ENCODE data around the gene C9orf152.
"Not testable (repeated sequence)": the region's sequence is repeated elsewhere in the genome, so short reads cannot be mapped to it uniquely, and the experiment has no call there.

C9orf152 gene

DNA sequence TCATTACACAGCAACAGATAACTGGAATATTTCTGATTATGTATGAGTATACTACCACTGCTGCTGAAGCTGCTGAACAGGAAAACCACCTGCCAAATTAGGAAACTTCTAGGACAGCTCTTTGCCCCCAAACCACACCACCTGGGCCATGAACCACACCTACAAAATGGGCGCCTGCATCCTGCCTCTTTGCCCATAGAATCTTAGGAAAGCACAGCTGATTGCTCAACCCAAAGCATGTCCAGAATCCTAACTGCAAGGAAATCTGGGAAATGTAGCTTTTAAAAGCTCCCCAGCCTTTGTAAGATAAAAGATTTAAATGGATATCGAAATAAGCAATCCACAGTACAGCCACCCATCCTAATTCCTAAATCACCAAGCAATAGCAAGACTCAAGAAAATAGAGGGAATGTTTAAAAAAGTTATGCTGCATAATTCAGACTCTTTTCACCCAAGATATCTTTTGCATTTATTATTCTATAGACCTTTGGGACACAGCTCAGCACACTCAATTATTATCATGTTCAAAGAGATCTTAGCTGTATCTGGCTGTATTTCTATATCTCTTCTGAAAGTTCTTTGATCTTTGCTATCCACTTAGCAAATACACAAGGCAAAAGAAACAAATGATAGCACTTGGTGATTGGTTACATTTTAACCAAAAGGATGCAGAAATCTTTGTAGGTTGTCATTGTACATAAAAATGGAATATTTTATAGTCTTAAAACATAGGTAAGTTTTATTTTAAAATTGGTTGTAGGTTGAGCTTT lies 6.8 kb upstream of the C9orf152 start:
- no peak for DNase-seq (ENCODE audit: low read depth)

DNA sequence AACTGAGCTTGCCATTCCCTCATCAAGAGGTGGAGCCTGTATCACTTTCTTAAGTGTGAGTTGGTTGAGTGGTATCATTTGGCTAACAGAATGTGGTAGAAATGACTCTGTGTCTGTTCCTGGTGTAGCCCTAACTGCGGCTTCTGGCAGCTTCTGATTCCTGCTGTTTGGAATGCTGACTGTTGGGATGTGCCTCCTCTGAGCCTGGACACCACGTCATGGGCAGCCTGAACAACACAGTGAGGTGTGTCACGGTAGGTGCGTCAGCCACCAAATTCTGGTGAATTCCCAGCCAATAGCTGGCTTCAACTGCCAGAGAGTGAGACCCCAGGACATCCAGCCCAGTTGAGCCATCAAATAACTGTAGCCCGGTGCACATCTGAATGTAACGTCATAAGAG lies 6.1 kb upstream of the C9orf152 start:
- no peak for DNase-seq (ENCODE audit: low read depth)

DNA sequence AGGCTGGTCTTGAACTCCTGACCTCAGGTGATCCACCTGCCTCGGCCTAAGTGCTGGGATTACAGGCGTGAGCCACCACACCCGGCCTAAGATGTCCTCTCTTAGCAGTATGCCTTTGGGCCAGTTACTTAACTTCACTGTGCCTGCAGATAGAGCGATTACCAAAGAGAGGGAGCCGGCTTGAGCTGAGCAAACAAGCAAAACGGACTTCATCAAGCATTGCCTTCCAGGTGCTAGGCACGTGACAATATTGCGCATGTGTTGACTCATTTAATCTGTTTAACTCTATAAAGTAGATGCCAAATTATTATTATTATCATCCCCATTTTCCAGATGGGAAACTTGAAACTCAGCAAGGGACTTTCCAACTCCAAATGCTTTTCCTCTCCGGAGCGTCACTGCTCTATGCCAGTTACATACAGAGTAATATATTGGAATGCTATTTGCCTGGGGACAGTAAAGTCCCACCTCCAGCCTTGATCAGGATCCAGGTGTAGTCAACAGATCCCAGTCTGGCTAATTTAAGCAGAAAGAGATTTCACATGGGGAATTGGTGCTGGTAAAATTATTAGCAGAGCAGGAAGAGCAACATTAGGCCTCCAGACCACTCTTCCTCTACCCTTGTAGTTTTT lies 5.6 kb upstream of the C9orf152 start:
- DNase-seq (ENCODE audit: low read depth), result no peak

DNA sequence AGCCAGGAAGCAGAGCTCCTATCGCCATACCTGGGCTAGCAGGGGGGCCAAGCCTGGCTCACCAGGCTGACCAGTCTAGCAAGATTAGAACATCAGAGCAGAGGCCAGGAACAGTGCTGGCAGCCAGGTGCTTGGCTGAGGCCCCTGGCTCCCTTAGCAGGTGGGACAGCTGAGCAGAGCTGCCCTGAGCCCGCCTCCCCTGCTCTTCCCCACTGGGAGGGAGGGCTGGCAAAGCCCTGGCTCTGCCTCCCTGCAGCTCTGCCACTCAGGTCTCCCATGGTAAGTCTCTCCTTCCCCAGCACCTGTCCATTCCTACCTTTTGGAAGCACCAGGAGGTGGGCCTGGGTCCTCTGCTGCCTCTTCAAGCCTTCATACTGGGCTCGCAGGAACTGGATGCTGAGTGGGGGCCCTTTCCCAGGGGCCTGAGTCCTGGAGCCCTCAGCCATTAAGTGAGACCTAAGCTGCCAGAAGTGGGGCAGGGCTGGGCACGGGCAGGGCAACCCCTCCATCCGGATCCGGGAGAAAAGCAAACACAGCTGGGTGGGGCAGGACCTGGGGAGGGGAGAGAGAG lies 803 bp downstream of the C9orf152 start:
- DNase-seq (ENCODE audit: low read depth), result no peak

DNA sequence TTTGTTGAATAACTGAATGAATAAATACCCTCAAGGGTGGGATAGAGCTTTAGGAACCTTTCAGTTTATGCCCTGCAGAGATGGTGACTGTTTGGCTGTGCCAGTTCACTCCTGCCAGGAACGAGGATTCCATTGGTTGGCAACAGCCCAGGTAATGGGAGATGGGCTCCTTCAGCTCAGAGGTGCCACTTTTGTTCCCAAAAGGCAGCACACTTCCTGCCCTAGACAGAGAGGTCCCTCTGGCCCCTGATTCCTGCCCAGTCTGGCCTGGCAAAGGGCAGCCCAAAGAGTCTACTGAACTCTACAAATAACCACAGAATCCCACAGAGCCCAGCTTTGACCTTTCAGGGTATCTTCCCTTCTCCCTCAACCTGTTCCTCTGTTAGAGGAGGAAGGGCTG lies 1.6 kb downstream of the C9orf152 start:
- no peak for DNase-seq (ENCODE audit: low read depth)

DNA sequence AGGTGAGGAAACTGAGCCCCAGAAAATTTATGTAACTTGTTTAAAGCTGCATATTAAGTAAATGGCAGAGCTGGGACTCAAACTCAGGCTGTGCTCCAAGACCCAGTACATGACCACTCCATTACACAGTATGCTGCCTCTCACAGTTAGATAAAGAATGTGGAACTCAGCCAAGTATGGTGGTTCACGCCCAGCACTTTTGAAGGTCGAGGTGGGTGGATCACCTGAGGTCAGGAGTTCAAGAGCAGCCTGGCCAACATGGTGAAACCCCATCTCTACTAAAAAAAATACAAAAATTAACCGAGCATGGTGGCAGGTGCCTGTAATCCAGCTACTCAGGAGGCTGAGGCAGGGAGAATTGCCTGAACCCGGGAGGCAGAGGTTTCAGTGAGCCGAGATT lies 2.3 kb downstream of the C9orf152 start:
- not testable (repeated sequence) for DNase-seq (ENCODE audit: low read depth)

DNA sequence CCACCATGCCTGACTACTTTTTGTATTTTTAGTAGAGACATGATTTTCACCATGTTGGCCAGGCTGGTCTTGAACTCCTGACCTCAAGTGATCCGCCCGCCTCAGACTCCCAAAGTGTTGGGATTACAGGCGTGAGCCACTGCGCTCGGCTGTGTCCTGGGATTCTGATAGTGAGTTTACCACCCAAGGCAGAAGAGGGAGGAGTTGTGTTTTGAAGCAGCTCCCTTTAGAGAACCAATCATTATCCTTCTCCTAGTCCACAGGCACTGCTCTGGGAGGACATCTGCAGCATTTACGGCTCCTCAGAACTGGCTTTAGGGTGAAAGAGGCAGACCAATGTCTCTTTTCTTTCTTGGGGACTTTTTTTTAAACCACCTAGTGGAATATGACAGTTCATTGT lies 5.7 kb downstream of the C9orf152 start:
- DNase-seq (ENCODE audit: low read depth), result no peak

DNA sequence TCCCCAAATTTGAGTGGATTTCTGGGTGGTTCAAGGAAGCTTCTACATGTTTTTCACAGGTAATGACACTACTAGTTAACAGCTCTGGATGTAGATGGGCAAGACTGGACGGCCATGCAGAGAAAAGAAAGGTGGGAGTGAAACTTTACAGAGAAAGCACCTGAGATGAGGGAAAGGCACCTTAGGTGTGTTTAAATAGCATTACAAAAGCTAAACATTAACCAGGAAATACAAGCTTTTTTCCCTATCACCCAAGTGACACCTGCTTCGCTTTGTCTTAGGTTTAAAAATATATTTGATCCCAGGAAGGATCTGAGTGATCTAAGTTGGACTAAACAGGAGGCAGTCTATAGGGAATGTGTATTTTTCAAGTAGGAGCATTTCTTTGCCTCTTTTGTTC lies 8.3 kb downstream of the C9orf152 start:
- DNase-seq (ENCODE audit: low read depth), result no peak

DNA sequence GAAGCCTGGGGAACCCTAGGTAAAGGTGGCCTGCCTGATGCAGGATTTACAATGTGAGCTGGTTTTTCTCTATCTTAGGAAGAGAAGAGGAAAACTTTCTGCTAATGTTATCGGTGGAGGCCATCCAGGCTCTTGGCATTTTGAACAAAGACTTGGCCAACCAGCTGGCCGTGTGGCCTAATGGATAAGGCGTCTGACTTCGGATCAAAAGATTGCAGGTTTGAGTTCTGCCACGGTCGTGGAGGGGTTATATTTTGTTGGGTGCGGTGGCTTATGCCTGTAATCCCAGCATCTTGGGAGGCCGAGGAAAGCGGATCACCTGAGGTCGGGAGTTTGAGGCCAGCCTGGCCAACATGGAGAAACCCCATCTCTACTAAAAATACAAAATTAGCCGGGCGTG lies 9.6 kb downstream of the C9orf152 start:
- no peak for DNase-seq (ENCODE audit: low read depth)

DNA sequence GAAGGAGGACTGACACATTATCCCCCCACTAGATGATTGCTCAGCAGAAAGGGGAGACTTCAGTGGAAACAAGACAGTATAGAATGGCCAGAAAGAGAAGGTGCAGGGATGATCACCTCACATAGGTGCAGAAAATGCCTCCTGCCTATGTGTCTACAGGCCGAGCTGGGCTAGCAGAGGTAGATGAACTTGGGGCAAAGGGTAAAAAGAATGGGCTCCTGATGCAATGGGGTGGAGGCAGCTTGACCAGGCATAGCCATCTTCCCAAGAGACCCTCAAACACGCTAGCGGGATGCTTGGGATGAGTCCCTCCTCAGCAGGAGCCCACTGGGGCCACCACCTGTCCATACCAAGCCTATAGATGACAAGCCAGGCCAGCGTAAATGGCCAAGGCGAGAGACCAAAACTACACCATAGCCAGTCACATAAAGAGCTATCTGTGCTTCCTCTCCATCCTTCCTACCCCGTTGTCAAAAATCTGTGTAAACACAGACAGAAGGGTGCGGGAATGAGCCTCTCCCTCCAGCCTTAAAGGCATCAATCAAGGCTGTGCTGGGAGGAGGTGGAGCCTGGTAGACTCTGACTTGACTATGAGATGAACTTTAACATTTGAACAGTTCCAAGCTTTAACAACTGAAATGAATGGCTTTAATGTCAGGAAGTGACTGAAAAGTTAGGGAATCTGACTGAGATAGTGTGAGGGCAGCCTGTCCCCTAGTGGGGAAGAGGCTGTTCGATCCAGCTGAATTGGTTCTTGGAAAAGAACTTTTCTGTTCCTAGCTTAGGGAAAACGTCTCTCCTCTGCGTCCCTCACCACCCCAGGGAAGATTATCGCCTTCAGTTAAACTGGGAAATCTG lies 10.4 kb downstream of the C9orf152 start:
- DNase-seq (ENCODE audit: low read depth), result no peak

DNA sequence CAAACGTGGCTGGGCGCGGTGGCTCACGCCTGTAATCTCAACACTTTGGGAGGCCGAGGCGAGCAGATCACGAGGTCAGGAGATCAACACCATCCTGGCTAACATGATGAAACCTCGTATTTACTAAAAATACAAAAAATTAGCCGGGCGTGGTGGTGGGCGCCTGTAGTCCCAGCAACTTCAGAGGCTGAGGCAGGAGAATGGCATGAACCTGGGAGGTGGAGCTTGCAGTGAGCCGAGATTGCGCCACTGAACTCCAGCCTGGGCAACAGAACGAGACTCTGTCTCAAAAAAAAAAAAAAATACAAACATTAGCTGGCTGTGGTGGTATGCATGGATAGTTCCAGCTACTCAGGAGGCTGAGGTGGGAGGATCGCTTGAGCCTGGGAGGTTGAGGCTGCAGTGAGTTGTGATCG lies 11.9 kb downstream of the C9orf152 start:
- not testable (repeated sequence) for DNase-seq (ENCODE audit: low read depth)

DNA sequence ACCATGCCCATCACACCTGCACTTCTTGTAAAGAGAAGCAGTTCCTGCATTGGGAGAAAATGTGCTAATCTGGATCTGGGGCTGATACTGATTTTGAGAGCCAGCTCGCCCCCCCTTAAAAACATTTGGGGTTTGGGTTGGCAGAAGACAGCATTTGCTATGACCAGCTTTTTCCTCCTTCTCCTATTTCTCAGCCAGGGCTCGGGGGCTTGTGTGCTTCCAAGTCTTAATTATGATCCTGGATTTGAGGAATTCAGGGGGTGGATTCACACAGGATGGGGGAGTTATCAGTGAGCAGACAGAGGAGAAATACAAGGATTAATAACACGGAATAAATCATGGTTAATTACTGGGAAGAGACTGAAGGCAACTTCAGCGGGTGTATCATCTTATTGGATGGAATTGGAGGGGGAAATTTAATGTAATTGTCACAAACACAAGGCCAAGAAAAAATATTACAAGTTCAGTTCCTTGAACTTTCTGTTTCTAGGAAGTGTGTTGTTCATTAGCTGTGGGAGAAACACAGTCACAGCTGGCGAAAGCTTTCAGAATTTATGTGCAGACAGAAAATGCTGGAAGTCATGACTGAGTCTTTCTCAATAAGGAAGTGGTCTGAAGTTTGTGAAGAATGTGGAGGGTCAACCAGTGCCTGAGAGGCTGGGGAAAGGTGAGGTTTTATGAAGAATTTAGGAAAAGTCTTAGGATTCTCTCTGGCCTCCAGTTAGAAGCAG lies 15.3 kb downstream of the C9orf152 start:
- no peak for DNase-seq (ENCODE audit: low read depth)

DNA sequence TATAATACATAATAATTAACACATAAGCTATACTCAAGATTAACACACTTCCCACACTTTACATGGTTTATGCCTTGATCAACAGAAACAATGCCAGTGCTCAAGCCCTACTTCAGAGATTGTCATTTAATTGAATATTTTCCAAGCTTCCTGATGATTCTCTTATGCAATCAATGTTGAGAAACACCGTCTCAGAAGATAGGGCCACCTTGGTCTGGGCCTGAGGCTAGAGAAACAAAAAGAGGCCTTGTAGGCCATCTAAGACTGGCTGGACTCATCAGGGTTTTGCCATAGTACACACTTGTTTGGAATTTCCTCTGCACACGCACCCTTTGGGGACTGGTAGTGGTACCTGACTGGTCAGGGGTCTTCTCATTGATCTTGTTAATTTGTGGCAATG lies 16.3 kb downstream of the C9orf152 start:
- no peak for DNase-seq (ENCODE audit: low read depth)

DNA sequence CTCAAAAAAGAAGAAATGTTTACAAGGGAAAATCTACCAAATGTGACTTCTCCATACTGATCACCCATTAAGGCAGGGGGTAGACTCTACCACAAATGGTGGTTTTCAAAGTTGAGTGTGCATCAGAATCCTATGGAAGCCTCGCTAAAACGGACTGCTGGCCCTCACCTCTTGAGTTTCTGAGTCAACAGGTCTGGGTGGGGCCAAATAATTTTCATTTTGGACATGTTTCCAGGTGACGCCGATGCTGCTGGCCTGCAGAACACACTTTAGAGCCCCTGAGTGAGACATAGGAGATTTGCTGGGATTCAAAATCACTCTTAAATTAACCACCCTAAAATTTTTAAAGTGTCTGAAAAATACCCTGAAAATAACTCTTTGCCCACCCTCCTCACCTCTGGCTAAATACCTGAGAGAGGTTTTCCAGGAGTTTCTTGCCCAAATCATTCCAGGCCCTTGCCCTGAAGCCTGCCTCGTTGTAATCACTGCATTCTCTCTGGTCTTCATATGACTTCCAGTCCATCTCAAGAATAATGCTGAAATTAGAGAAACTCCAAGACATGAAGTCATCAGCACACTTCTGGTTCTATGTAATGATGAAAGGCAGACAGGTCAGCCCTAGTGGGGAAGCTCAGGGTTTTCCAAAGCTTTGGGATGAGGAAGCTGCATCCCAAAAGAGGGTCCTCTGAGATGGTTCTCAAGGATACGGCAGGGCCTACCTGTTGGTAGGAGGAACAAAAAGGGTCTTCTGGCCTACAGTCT lies 18.2 kb downstream of the C9orf152 start:
- no peak for DNase-seq (ENCODE audit: low read depth)

DNA sequence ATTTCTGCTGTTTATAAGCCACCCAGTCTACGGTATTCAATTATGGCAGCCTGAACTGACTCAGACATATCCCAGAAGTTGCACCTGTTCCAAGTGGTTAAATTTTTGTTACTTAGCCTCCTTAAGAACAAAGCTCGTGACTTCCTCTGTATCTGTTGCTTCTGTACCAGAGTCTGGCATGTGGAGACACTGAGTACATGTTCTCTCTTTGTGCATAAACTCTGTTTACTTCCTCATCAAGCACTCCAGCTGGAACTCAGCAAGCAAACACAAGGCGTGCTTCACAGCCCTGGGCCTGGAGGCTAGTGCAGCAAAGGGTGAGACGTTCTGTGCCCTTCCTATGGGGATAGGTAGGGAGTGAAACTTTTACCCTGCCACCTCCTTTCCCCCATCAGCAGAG lies 19.0 kb downstream of the C9orf152 start:
- no peak for DNase-seq (ENCODE audit: low read depth)

DNA sequence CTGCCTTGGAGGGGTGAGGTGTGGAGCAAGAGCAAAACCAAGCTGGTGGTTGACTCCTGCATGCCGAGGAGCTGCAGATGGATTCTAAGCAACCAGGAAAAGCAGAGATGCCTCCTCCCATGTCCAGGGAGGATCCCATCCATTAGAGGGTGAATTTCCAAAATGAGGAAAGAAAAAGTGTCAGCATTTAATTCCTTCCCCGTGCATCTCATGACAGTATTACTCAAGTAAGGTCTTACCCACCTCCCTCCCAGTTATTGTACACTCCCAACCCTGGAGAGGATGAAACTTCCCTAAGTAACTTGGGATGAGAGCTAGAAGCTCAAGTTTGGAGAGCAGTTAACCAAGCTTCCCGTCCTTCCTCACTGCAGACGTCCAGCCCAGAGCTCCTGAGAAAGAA lies 19.9 kb downstream of the C9orf152 start:
- no peak for DNase-seq (ENCODE audit: low read depth)

DNA sequence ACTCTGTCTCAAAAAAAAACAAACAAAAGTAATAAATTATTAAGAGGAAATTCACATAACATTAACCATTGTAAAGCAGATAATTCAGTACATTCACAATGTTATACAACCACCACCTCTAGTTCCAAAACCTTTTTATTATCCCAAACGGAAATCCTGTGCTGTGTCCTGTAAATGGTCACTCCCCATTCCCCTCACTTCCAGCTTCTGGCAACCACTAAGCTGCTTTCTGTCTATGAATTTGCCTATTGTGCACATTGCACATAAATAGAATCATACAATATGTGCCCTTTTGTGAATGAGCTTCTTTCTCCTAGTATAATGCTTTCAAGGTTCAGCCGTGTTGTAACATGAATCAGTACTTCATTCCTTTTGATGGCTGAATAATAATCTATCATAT lies 20.8 kb downstream of the C9orf152 start:
- no peak for DNase-seq (ENCODE audit: low read depth)

DNA sequence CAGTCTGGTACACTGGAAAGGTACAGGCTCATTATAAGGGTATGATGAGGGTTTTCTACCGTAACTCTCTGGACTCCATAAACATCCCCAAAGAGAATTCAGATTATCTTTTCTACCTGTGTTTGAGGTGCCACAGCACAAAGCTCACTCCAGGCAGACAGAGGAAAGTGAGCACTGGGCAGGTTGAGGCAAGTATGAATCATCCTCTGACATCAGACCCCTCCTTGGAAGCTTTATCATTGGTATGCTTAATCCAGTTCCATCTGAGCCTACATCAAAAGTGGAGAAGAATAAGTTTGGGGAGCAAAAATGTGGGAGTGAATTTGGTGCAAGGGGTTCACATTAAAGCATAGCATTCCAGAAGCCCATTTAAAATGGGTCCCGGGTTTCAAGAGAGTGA lies 21.7 kb downstream of the C9orf152 start:
- DNase-seq (ENCODE audit: low read depth), result no peak

DNA sequence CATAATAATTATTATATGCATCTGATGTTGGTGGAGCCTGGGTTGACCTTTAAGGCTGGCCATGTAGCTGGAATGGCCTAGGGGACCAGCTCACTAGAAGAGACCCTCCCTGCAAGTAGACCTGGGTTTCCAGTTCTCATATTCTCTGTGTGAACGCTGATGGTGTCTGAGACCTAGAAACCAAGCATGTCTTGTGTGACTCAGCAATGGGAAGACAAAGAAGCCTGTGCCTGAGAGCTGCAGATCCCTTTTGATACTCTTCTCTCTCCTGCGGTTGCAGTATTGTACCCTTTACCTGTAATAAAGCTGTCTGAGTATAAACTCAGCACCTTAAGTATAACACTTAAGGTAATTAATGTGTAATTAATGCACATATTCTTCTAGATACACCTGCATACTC lies 22.2 kb downstream of the C9orf152 start:
- no peak for DNase-seq (ENCODE audit: low read depth)

DNA sequence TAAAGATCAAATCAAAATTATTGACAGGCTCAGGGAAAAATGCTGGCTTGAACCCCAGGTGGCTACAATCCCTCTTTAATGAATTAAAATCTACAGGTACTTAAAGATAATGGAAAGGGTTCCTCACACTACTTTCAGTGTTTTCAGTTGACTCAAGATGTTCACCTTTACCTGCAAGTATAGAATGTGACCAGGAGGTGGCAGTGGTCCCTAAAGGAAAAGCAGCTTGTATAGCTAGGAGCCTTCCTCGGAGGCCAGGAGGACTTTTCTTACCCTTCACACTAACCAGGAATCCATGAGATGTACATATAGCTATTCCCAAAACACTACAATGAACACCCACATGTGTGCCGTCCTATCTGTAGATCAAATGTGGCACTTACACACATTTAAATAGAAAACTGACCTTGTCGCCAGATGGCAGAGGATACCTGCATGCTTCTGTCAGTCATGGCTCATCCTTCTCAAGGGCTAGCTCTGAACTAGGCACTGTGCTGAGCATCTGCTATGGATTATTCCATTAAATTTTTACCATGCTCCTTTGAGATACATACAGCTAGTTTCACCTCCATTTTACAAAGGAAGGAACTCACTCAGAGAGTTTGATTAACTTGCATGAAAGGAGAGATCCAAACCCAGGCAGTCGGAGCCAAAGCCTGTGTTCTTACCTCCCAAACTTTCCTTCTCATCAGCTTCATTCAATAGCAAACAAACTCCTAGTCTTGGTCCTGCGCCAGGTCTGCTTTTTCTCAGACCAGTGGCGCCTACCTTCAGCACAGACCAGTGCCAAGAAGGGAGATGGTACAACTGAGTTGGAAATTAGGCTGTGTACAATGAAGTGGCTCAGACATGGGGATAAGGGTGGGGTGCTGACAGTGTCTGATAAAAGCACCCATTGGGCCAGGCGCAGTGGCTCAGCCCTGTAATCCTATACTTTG lies 24.5 kb downstream of the C9orf152 start:
- peak; percentile 20 for DNase-seq (ENCODE audit: low read depth)

Measured in stimulated activated CD8-positive, alpha-beta memory T cell treated with anti-CD3 and anti-CD28 coated beads, Interleukin-15, amount 100 ng/mL, for 1 hour (primary cell).